Mucosa of descending colon (tissue), 3 donors: ENCODE measurements around the gene TPM2. TPM values are rescaled to one million over a fixed set of nuclear protein-coding genes. Genes with fewer than 3 reads are reported as not detected.

Experiments used
- ATAC-seq: fragments of 200-7000 bp; cut with Tn5 transposase; one replicate; pipeline ENCODE4 v1.9.1; 2020; ENCODE audit warnings: mild to moderate bottlenecking, moderate library complexity
- DNase-seq, 3 donors: peaks; one replicate each; pipeline ENCODE4 v3.0.0-alpha.2; 2020
- H3K36me3 ChIP-seq: fragments of 200-600 bp; one replicate; pipeline ENCODE4 v1.8.0; 2021; ENCODE audit warnings: low read depth, mild to moderate bottlenecking
- H3K4me1 ChIP-seq: fragments of 200-600 bp; one replicate; pipeline ENCODE4 v1.8.0; 2021; ENCODE audit warnings: low read depth, mild to moderate bottlenecking
- H3K4me3 ChIP-seq: fragments of 200-600 bp; one replicate; pipeline ENCODE4 v1.8.0; 2021; ENCODE audit warnings: mild to moderate bottlenecking
- H3K9me3 ChIP-seq: fragments of 200-600 bp; one replicate; pipeline ENCODE4 v1.8.0; 2021; ENCODE audit warnings: mild to moderate bottlenecking
- intact Hi-C, 2 donors: fragments of 100-400 bp; cut with DNase I in 1 of 2; cut with micrococcal nuclease in 1 of 2; formaldehyde crosslinking; loops; one replicate each; pipeline versions ENCODE4 v1.11.0 to v1.11.1; 2022; cut with DNase I, micrococcal nuclease
- total RNA-seq, 3 donors: library from RNA; stranded (reverse); fragmentation: NEBNext Ultra II Directional in 2 of 3; extraction: Animal tissue kit (Norgen Biotek cat#: 25700) in 2 of 3; gene quantifications; one replicate each; pipeline versions ENCODE4 v1.2.1 to v1.2.4, GENCODE V29; 2021 to 2023
- TF ChIP-seq, protein P1 (sequence below): fragments of 200-600 bp; IDR thresholded peaks from one replicate; pipeline ENCODE4 v1.8.0; 2022; ENCODE audit warnings: antibody characterized with exemption, mild to moderate bottlenecking
- donor health status: DM: no; HTN: no; CAD: no; lungs with moderate emphysema.
- donor health status: DM: no; HTN: no; CAD: no.
- donor health status: DM: no; HTN: yes; CAD: no.

Gene TPM2
- total RNA-seq, 3 donors from 2014 or later, result 45.3 to 1,899 (median 152) TPM

DNA sequence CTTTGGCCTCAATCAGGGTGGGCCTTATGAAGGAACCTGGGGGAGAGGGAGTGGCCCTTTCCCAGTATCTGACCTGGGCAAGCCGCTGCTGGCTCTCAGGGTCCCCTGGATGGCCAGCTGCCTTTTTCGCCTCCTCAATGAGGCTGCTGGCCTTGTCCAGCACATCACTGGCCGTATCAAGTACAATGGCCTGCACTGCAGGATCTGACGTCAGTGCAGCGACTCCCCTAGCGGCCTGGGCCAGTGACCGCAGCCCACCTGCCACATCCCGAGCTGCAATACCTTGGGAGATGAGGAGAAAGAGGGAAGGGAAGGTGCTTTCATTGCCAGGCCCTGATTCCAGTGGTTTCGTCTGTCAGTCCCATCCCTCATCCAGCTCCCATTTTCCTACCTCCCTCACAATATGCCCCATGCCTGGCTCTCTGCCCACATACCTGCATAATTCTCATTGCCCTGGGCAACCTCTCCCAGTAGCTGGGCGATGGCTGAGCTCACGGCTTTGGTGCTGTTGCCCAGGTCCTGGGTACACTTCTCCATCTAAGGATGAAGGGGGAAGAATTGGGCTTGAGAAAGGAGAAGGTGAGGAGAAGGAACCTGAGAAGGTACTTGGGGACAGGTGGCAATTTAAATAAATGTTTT lies 23.2 kb upstream of the TPM2 start:
- Histone ChIP-seq H3K4me1 (no peaks in the 10 kb centered on the region), H3K36me3 (peaks cover 21% of the 10 kb centered on the region), H3K9me3 (no peaks in the 10 kb centered on the region), H3K4me3 (no peak overlapping the region)
- intact Hi-C loops, result no loop called here
- DNase-seq (no peak), ATAC-seq (no peak)
- TF ChIP-seq, protein P1, sequence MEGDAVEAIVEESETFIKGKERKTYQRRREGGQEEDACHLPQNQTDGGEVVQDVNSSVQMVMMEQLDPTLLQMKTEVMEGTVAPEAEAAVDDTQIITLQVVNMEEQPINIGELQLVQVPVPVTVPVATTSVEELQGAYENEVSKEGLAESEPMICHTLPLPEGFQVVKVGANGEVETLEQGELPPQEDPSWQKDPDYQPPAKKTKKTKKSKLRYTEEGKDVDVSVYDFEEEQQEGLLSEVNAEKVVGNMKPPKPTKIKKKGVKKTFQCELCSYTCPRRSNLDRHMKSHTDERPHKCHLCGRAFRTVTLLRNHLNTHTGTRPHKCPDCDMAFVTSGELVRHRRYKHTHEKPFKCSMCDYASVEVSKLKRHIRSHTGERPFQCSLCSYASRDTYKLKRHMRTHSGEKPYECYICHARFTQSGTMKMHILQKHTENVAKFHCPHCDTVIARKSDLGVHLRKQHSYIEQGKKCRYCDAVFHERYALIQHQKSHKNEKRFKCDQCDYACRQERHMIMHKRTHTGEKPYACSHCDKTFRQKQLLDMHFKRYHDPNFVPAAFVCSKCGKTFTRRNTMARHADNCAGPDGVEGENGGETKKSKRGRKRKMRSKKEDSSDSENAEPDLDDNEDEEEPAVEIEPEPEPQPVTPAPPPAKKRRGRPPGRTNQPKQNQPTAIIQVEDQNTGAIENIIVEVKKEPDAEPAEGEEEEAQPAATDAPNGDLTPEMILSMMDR, result no peak

DNA sequence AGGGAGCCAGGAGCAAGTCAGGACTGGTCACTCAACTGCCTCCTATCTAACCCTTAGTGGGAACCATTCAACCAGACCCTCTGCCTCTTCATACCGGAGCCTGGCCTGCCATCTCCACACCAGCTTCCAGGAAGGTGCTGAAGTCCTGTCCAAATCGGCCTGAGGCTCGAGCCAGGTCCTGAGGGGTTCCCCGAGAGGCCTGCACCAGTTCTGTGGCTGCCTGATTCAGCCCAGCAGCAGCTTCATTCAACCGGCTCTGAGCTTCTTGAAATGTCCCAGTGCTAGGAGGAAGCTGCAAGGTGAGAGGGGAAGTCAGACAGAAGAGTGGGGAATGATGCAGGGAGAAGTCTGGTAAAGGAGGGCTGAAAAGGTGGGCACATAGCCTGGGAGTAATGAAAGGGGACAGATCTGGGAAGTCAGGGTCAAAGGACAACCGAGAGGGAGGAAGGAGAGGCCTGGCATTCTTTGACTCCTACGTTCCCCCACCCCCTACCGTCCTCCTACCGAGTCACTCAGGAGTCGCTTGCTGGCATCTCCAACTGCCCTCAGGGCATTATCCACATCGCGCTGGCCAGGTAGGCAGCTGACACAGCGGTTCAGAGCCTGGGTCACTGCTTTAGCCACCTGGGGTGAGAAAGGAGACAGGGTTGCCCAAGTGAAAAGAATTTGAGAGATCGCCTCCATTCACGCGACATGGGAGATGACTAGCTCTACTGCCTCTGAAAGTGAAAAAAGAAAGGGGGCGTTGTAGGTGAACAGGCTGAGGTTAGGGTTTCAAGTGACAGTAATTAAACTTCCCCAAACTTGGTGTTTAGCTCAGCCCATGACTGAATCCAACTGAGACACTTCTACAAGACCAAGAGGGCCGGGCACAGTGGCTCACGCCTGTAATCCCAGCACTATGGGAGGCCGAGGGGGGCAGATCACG lies 22.0 kb upstream of the TPM2 start:
- DNase-seq, result no peak
- intact Hi-C loops, result no loop called here

DNA sequence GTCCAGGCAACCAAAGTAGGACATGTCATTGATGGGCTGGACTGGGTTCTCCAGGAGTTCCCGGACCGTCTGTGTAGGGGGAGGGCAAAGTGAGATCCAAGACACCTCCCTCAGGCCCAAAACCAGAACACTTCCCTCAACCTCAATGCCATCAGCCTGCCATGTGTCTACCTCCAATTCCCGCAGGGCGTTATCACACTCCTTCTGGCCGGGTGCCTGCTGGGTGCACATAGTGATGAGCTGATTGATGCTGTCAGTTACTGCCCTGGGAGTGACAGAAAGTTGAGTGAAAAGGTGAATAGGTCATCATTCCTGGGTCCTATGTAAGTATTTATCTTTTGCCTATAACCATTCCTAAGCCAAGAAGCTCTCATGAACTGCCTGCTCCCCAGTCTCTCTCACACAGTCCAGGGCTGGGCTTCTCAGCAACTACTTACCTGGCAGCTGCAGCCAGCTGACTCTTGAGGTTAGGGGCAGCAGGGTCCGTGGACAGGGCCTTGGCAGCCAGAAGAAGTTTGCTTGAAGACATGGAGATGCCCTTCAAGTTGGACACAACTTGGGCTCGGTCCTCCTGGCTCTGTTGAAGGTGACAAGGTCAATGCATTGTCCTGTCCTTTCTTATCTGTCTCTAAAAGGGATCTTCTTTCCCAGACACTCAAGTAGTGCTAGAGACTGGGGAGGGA lies 21.2 kb upstream of the TPM2 start:
- Histone ChIP-seq H3K4me3 (no peak overlapping the region), H3K9me3 (no peaks in the 10 kb centered on the region), H3K36me3 (peaks cover 17% of the 10 kb centered on the region), H3K4me1 (no peaks in the 10 kb centered on the region)
- ATAC-seq (no peak), DNase-seq (no peak)
- TF ChIP-seq, protein P1, result no peak
- intact Hi-C loops, result no loop called here

More for the DNA sequence above, 22.0 kb upstream of the TPM2 start:
- Histone ChIP-seq H3K4me3 (no peak overlapping the region), H3K4me1 (no peaks in the 10 kb centered on the region), H3K36me3 (peaks cover 13% of the 10 kb centered on the region), H3K9me3 (no peaks in the 10 kb centered on the region)
- ATAC-seq, result no peak
- TF ChIP-seq, protein P1, result no peak

DNA sequence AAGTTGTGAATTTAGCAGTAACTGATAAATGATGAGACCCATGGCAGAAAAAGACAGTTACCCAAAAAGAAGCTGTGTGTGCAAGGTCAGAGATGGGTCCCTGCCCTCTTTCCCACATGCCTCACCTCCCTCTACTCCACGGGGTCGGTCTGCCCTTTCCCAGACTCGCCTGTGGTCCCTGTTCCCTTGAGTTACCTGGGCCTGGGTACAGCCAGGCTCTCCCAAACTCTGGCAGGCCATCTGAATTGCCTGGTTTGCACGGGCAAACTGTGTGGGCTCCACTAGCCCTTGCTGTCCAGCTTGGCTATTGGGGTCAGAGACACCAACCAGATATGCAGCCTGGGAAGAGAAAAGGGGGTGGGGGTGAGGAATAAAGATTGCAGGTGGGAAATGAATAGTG lies 18.4 kb upstream of the TPM2 start:
- no peak overlapping the region for H3K4me3 ChIP-seq
- H3K4me1 ChIP-seq, result no peaks in the 10 kb centered on the region
- ATAC-seq (no peak), DNase-seq (no peak)
- H3K36me3 ChIP-seq, result peaks cover 31% of the 10 kb centered on the region
- TF ChIP-seq, protein P1, result no peak
- intact Hi-C loops, result loop anchor here in 1 of 2 donors (10.0 kb wide), 1 partner anchor 63 kb away; no protein-coding TSS in a partner anchor
- no peaks in the 10 kb centered on the region for H3K9me3 ChIP-seq

DNA sequence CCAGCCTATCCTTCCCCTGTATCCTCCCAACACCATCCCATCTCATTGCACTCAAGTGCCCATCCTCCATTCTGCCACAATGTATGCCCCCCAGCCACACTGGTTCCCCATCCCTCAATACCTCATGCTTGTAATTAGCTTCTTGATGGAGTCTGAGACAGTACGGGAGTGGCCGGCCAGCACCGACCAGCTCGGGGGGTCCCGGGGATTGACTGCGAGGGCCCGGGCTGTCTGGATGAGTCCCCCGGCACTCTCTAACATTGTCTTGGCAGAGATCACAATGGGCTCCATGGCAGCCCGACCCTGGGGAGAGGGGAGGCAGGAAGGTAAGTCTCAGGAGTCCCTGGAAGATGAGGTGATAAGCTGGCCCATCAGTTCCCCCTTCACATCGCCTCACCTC lies 17.2 kb upstream of the TPM2 start:
- Histone ChIP-seq H3K36me3 (peaks cover 37% of the 10 kb centered on the region), H3K4me3 (no peak overlapping the region), H3K4me1 (no peaks in the 10 kb centered on the region), H3K9me3 (no peaks in the 10 kb centered on the region)
- intact Hi-C loops, result loop anchor here in 1 of 2 donors (10.0 kb wide), 1 partner anchor 62 kb away; no protein-coding TSS in a partner anchor
- ATAC-seq (no peak), DNase-seq (no peak)
- TF ChIP-seq, protein P1, result no peak
